Measurements from ENCODE around the gene GIPC2. TPM values are rescaled to one million over a fixed set of nuclear protein-coding genes. Genes with fewer than 3 reads are reported as not detected.

GIPC2 gene
- total and polyA plus RNA-seq, 9 of the 15 experiments (the other 6 are each of a cell fraction or from before 2014, with no cell fraction given) = 0.01 to 0.05 (median 0.04) TPM; not detected in 3

DNA sequence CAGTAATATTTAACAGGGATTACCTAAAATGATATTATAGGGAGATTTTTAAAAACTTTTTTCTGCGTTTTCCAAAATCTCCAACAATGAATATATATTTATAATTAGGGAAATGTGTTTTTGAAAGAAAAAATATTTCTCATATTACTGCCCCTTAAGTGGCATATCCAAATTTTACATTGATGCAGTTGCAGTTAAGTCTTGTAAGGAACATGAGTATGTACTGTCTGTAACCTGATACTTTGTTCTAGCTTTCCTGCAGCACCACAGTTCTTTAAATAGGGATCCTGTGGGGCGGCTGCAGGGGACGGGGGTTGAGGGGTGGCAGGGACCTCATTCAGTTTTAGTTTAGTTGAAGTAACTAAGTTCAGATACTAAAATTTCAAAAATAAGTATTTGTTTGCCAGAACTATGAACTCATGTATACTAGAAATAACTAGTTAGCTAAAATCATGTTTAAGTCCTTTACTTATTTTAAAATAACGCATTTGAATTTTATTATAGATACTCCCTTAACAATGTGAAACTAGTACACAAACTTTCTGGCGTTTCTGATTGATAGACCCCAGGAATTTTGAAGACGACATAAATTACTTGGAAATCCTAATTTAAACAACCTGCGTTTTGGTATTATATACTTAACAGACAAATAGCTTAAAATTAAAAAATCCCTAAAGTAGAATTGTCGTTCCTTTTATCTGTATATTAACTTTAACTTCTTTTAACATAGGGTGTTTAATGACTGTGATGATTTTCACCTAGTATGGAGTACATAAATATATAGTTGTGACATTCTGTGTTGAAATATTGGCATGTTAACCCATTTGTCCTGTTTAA is 41.7 kb upstream of the GIPC2 start (continued):
- TF ChIP-seq, protein P1, sequence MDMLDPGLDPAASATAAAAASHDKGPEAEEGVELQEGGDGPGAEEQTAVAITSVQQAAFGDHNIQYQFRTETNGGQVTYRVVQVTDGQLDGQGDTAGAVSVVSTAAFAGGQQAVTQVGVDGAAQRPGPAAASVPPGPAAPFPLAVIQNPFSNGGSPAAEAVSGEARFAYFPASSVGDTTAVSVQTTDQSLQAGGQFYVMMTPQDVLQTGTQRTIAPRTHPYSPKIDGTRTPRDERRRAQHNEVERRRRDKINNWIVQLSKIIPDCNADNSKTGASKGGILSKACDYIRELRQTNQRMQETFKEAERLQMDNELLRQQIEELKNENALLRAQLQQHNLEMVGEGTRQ (CRISPR knock-in tag; IDR thresholded peaks at IDR 0.05) = no peak
- peak; percentile 95 for TF ChIP-seq ELF2 (CRISPR knock-in tag; IDR thresholded peaks at IDR 0.05)
- TF ChIP-seq SRF (CRISPR knock-in tag; IDR thresholded peaks at IDR 0.05) = peak in 1 of 2 experiments; percentile 97; a peak in 2 of 4 replicates
- TF ChIP-seq ZNF408 (CRISPR knock-in tag; IDR thresholded peaks at IDR 0.05; ENCODE audit: low read depth) = no peak
- TF ChIP-seq ZNF12 (CRISPR knock-in tag; IDR thresholded peaks at IDR 0.05) = no peak
- no peak for TF ChIP-seq ZNF143 (CRISPR knock-in tag; IDR thresholded peaks at IDR 0.05)
- TF ChIP-seq PHF21A (IDR thresholded peaks at IDR 0.05; ENCODE audit: borderline replicate concordance, low read depth) = no peak
- TF ChIP-seq PTRF (tag; IDR thresholded peaks at IDR 0.05) = no peak
- TF ChIP-seq ZNF212 (CRISPR knock-in tag; IDR thresholded peaks at IDR 0.05) = peak; percentile 99
- TF ChIP-seq, protein P2, sequence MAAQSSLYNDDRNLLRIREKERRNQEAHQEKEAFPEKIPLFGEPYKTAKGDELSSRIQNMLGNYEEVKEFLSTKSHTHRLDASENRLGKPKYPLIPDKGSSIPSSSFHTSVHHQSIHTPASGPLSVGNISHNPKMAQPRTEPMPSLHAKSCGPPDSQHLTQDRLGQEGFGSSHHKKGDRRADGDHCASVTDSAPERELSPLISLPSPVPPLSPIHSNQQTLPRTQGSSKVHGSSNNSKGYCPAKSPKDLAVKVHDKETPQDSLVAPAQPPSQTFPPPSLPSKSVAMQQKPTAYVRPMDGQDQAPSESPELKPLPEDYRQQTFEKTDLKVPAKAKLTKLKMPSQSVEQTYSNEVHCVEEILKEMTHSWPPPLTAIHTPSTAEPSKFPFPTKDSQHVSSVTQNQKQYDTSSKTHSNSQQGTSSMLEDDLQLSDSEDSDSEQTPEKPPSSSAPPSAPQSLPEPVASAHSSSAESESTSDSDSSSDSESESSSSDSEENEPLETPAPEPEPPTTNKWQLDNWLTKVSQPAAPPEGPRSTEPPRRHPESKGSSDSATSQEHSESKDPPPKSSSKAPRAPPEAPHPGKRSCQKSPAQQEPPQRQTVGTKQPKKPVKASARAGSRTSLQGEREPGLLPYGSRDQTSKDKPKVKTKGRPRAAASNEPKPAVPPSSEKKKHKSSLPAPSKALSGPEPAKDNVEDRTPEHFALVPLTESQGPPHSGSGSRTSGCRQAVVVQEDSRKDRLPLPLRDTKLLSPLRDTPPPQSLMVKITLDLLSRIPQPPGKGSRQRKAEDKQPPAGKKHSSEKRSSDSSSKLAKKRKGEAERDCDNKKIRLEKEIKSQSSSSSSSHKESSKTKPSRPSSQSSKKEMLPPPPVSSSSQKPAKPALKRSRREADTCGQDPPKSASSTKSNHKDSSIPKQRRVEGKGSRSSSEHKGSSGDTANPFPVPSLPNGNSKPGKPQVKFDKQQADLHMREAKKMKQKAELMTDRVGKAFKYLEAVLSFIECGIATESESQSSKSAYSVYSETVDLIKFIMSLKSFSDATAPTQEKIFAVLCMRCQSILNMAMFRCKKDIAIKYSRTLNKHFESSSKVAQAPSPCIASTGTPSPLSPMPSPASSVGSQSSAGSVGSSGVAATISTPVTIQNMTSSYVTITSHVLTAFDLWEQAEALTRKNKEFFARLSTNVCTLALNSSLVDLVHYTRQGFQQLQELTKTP (IDR thresholded peaks at IDR 0.05; ENCODE audit: low read depth in 1 of 2, partially characterized antibody in 2 of 2) = peak in 1 of 2 experiments; percentile 41
- no peak for TF ChIP-seq ZFP36 (IDR thresholded peaks at IDR 0.05; ENCODE audit: low read depth, low read length, partially characterized antibody)
- peak; percentile 100 for TF ChIP-seq OTX1 (CRISPR knock-in tag; IDR thresholded peaks at IDR 0.05)
- peak; percentile 92 for TF ChIP-seq ZBTB8A (IDR thresholded peaks at IDR 0.05; ENCODE audit: partially characterized antibody)
- peak; percentile 85 for TF ChIP-seq RBM22 (IDR thresholded peaks at IDR 0.05; ENCODE audit: low read depth, low read length, poor library complexity, severe bottlenecking)
- peak; percentile 61 to 100; a peak in 3 of 4 replicates for TF ChIP-seq MAZ (CRISPR knock-in tag; conservative IDR thresholded peaks at IDR 0.05 in 1 of 2, IDR thresholded peaks at IDR 0.05 in 1 of 2)
- peak; percentile 100 for TF ChIP-seq ZNF444 (CRISPR knock-in tag; IDR thresholded peaks at IDR 0.05)
- TF ChIP-seq ETV6 (IDR thresholded peaks at IDR 0.05; ENCODE audit: borderline replicate concordance in 1 of 2, low read depth in 2 of 2, low read length in 1 of 2) = no peak; a peak in 1 of 4 replicates
- TF ChIP-seq ETV6 (CRISPR knock-in tag; IDR thresholded peaks at IDR 0.05; ENCODE audit: borderline replicate concordance) = no peak
- no peak for TF ChIP-seq ZFX (CRISPR knock-in tag; IDR thresholded peaks at IDR 0.05)
- peak; percentile 93 for TF ChIP-seq GTF2A2 (tag; IDR thresholded peaks at IDR 0.05)
- peak; percentile 99 for TF ChIP-seq SMAD3 (CRISPR knock-in tag; conservative IDR thresholded peaks at IDR 0.05)
- TF ChIP-seq PHB2 (IDR thresholded peaks at IDR 0.05; ENCODE audit: low read depth) = no peak
- no peak for TF ChIP-seq KAT2B (IDR thresholded peaks at IDR 0.05; ENCODE audit: low read depth, low read length)
- TF ChIP-seq SMAD4 (CRISPR knock-in tag; conservative IDR thresholded peaks at IDR 0.05) = no peak
- no peak for TF ChIP-seq PTTG1 (tag; IDR thresholded peaks at IDR 0.05; ENCODE audit: low read depth)

Measured in K562 (cell line).